H1 (cell line): Measurements from ENCODE around the gene GPR137. TPM values are rescaled to one million over a fixed set of nuclear protein-coding genes. Genes with fewer than 3 reads are reported as not detected.

Source experiments
- CTCF ChIA-PET: fragments of 300-600 bp; sonication (Branson Sonifier 250); formaldehyde crosslinking; loops from one replicate; lab custom pipeline; 2021; ENCODE audit not compliant: partially characterized antibody; lab: Charles Lee
- POLR2A ChIA-PET: fragments of 300-600 bp; sonication (Branson Sonifier 250); formaldehyde crosslinking; loops from one replicate; lab custom pipeline; 2021; ENCODE audit warnings: inconsistent platforms; ENCODE audit not compliant: partially characterized antibody; lab: Charles Lee
- DNase-seq, 2 experiments: peaks; one replicate each; pipeline versions ENCODE4 v3.0.0 to v3.0.0-alpha.2; 2010 to 2022; ENCODE audit warnings: low spot score in 2 of 2, low read depth in 1 of 2, mixed read lengths in 1 of 2
- FAIRE-seq: peaks from 2 replicates; lab custom pipeline; 2011; peaks lifted over from hg19 to GRCh38; lab: Jason Lieb, UNC
- H2AFZ ChIP-seq: 2 replicates; pipeline ENCODE4 v1.8.1; 2012; ENCODE audit warnings: low read length, inconsistent platforms
- H2AK5ac ChIP-seq: 2 replicates; pipeline ENCODE4 v1.6.1; 2013; ENCODE audit warnings: low read depth, low read length
- H2BK120ac ChIP-seq: replicated peaks from 2 replicates; pipeline ENCODE3; 2013; ENCODE audit warnings: low read depth, low read length, inconsistent platforms
- H2BK12ac ChIP-seq: 2 replicates; pipeline ENCODE4 v1.6.1; 2013; ENCODE audit warnings: low read depth, low read length
- H2BK15ac ChIP-seq: 2 replicates; pipeline ENCODE4 v1.6.1; 2013; ENCODE audit warnings: low read length
- H2BK20ac ChIP-seq: 2 replicates; pipeline ENCODE4 v1.6.1; 2013; ENCODE audit warnings: low read length
- H2BK5ac ChIP-seq: 2 replicates; pipeline ENCODE4 v1.6.1; 2013; ENCODE audit warnings: low read depth, low read length
- H3K14ac ChIP-seq: 2 replicates; pipeline ENCODE4 v1.6.1; 2013; ENCODE audit warnings: inconsistent platforms; ENCODE audit not compliant: insufficient read length
- H3K18ac ChIP-seq: 2 replicates; pipeline ENCODE4 v1.6.1; 2013; ENCODE audit warnings: low read length; ENCODE audit errors: extremely low read depth
- H3K23ac ChIP-seq: 2 replicates; pipeline ENCODE4 v1.6.1; 2013; ENCODE audit warnings: inconsistent platforms; ENCODE audit not compliant: insufficient read length
- H3K23me2 ChIP-seq: 2 replicates; pipeline ENCODE4 v1.6.1; 2013; ENCODE audit warnings: low read depth, low read length
- H3K27ac ChIP-seq: 2 replicates; pipeline ENCODE4 v1.6.1; 2011; ENCODE audit warnings: low read depth, low read length, inconsistent platforms
- H3K27me3 ChIP-seq, 4 experiments: replicated peaks in 1 of 4; 1 replicate in 1 of 4; 2 replicates in 3 of 4; pipeline versions ENCODE4 v1.6.1 to v1.8.1; 2011 to 2013; ENCODE audit warnings: low read length in 3 of 4, mild to moderate bottlenecking in 3 of 4, inconsistent platforms in 2 of 4, mixed read lengths in 2 of 4, moderate library complexity in 1 of 4; ENCODE audit not compliant: control insufficient read depth in 3 of 4, insufficient read depth in 3 of 4; ENCODE audit errors: extremely low read depth in 1 of 4
- H3K36me3 ChIP-seq, 4 experiments: 2 replicates each; pipeline versions ENCODE4 v1.6.1 to v1.8.1; 2011 to 2013; ENCODE audit warnings: mild to moderate bottlenecking in 4 of 4, low read length in 3 of 4, moderate library complexity in 2 of 4, control low read depth in 1 of 4, inconsistent platforms in 1 of 4; ENCODE audit not compliant: insufficient read depth in 4 of 4, control insufficient read depth in 2 of 4
- H3K4ac ChIP-seq: replicated peaks from 2 replicates; pipeline ENCODE3; 2013; ENCODE audit warnings: low read length, low read depth, mixed read lengths, inconsistent platforms; ENCODE audit not compliant: insufficient read length
- H3K4me1 ChIP-seq, 4 experiments: replicated peaks in 1 of 4; 1 replicate in 1 of 4; 2 replicates in 3 of 4; pipeline versions ENCODE4 v1.6.1 to v1.8.1; 2011 to 2013; ENCODE audit warnings: low read length in 3 of 4, inconsistent platforms in 2 of 4, mixed read lengths in 1 of 4; ENCODE audit not compliant: insufficient read depth in 4 of 4, control insufficient read depth in 3 of 4
- H3K4me2 ChIP-seq, 2 experiments: 2 replicates each; pipeline versions ENCODE4 v1.6.1 to v1.8.1; 2011 to 2013; ENCODE audit warnings: low read depth in 2 of 2, low read length in 2 of 2, control low read depth in 1 of 2, inconsistent platforms in 1 of 2, mild to moderate bottlenecking in 1 of 2; ENCODE audit not compliant: insufficient read depth in 1 of 2
- H3K4me3 ChIP-seq, 4 experiments: fragments of 200-600, 300-600 bp in 1 of 4; sonication (generic), shearing (Covaris generic), sonication (Bioruptor Twin) in 1 of 4; 2 replicates each; pipeline versions ENCODE4 v1.5.1 to v1.8.1; 2011 to 2016; ENCODE audit warnings: low read length in 4 of 4, low read depth in 3 of 4, control low read depth in 2 of 4, inconsistent platforms in 2 of 4, mild to moderate bottlenecking in 2 of 4, mixed read lengths in 1 of 4, moderate library complexity in 1 of 4; ENCODE audit not compliant: insufficient read depth in 2 of 4; ENCODE audit errors: extremely low read depth in 1 of 4
- H3K56ac ChIP-seq: replicated peaks from 2 replicates; pipeline ENCODE3; 2013; ENCODE audit warnings: low read depth, mild to moderate bottlenecking, mixed read lengths, low read length, inconsistent platforms; ENCODE audit not compliant: insufficient read length
- H3K79me1 ChIP-seq: 2 replicates; pipeline ENCODE4 v1.6.1; 2013; ENCODE audit warnings: low read depth, low read length, control low read depth
- H3K79me2 ChIP-seq, 2 experiments: 2 replicates each; pipeline versions ENCODE4 v1.6.1 to v1.8.1; 2012 to 2013; ENCODE audit warnings: low read length in 2 of 2, mild to moderate bottlenecking in 2 of 2, inconsistent platforms in 1 of 2; ENCODE audit not compliant: insufficient read depth in 2 of 2, control insufficient read depth in 1 of 2
- H3K9ac ChIP-seq, 4 experiments: replicated peaks in 1 of 4; 1 replicate in 1 of 4; 2 replicates in 3 of 4; pipeline versions ENCODE4 v1.6.1 to v1.8.1; 2011 to 2013; ENCODE audit warnings: low read depth in 3 of 4, low read length in 3 of 4, control low read depth in 2 of 4, mild to moderate bottlenecking in 2 of 4, moderate library complexity in 2 of 4, inconsistent platforms in 1 of 4; ENCODE audit errors: extremely low read depth in 1 of 4
- H3K9me3 ChIP-seq, 2 experiments: 2 replicates each; pipeline versions ENCODE4 v1.6.1 to v1.8.1; 2012 to 2013; ENCODE audit warnings: mild to moderate bottlenecking in 2 of 2, moderate library complexity in 2 of 2, control low read depth in 1 of 2, inconsistent platforms in 1 of 2, low read depth in 1 of 2, low read length in 1 of 2, mixed read lengths in 1 of 2; ENCODE audit not compliant: insufficient read depth in 2 of 2
- H4K20me1 ChIP-seq, 2 experiments: replicated peaks in 1 of 2; 2 replicates each; pipeline versions ENCODE3 to v1.8.1; 2011 to 2013; ENCODE audit warnings: inconsistent platforms in 2 of 2, low read length in 2 of 2, mild to moderate bottlenecking in 1 of 2; ENCODE audit not compliant: insufficient read depth in 2 of 2, control insufficient read depth in 1 of 2
- H4K5ac ChIP-seq: 2 replicates; pipeline ENCODE4 v1.6.1; 2013; ENCODE audit warnings: low read length, low read depth, mixed read lengths, inconsistent platforms; ENCODE audit not compliant: insufficient read length
- H4K8ac ChIP-seq: 2 replicates; pipeline ENCODE4 v1.8.0; 2013; ENCODE audit warnings: mild to moderate bottlenecking, moderate library complexity, low read length, inconsistent platforms; ENCODE audit not compliant: insufficient read depth; ENCODE audit errors: extremely low read depth
- H4K91ac ChIP-seq: replicated peaks from 2 replicates; pipeline ENCODE3; 2013; ENCODE audit warnings: low read length, mixed read lengths, inconsistent platforms; ENCODE audit not compliant: insufficient read length
- BCL11A ChIP-seq, 2 experiments: IDR thresholded peaks; one replicate each; pipeline ENCODE4 v1.6.1; 2011; ENCODE audit warnings: low read depth in 2 of 2, low read length in 2 of 2, mild to moderate bottlenecking in 2 of 2
- CEBPB ChIP-seq: IDR thresholded peaks from 2 replicates; pipeline ENCODE4 v1.6.1; 2012; ENCODE audit warnings: low read depth, low read length
- EZH2 ChIP-seq: fragments of 200-600 bp; sonication (generic); IDR thresholded peaks from 2 replicates; pipeline ENCODE4 v1.7.1; 2012; ENCODE audit warnings: low read depth, mild to moderate bottlenecking, moderate library complexity, low read length, inconsistent platforms; ENCODE audit not compliant: severe bottlenecking
- GTF2F1 ChIP-seq: IDR thresholded peaks from 2 replicates; pipeline ENCODE4 v1.6.1; 2012; ENCODE audit warnings: low read depth, low read length, improper control_type of control experiment, borderline replicate concordance
- JUND ChIP-seq: IDR thresholded peaks from 2 replicates; pipeline ENCODE4 v1.6.1; 2011; ENCODE audit warnings: mild to moderate bottlenecking, improper control_type of control experiment, low read length
- KDM5A ChIP-seq: fragments of 200-600 bp; IDR thresholded peaks from 2 replicates; pipeline ENCODE4 v1.7.1; 2012; ENCODE audit warnings: mild to moderate bottlenecking, low read length, inconsistent platforms, mixed read lengths
- RBBP5 ChIP-seq: IDR thresholded peaks from 2 replicates; pipeline ENCODE4 v1.7.1; 2012; ENCODE audit warnings: low read depth, mild to moderate bottlenecking, inconsistent platforms, low read length, moderate library complexity, borderline replicate concordance
- RXRA ChIP-seq: IDR thresholded peaks from 2 replicates; pipeline ENCODE4 v1.6.1; 2011; ENCODE audit warnings: low read depth, mild to moderate bottlenecking, low read length, moderate library complexity; ENCODE audit not compliant: insufficient read depth
- SIX5 ChIP-seq: IDR thresholded peaks from 2 replicates; pipeline ENCODE4 v1.6.1; 2011; ENCODE audit warnings: mild to moderate bottlenecking, low read depth, low read length
- SUZ12 ChIP-seq: fragments of 200-600 bp; sonication (generic); IDR thresholded peaks from 2 replicates; pipeline ENCODE4 v1.6.1; 2012; ENCODE audit warnings: mild to moderate bottlenecking, inconsistent platforms, low read length, moderate library complexity, mixed read lengths
- WGBS, 2 experiments: shearing (Covaris generic) in 1 of 2; methylation state at CpG; one replicate each; pipeline versions ENCODE4 v1.1.6 to v1.1.7; 2013 to 2015; ENCODE audit warnings: low lambda C conversion rate in 2 of 2, mixed read lengths in 2 of 2, inconsistent platforms in 1 of 2, low coverage in 1 of 2, missing lambda C conversion rate in 1 of 2; ENCODE audit not compliant: insufficient replicate concordance in 2 of 2, insufficient coverage in 1 of 2, insufficient read length in 1 of 2; ENCODE audit errors: extremely low coverage in 1 of 2, missing lambda C conversion rate in 1 of 2; 5-methylcytosine and 5-hydroxymethylcytosine counted together
- polyA plus RNA-seq, 7 experiments: library from polyadenylated mRNA; depleted of rRNA in 3 of 7; stranded (reverse) in 5 of 7; unstranded in 2 of 7; fragments of >200 nt in 5 of 7; fragments of 200-250 nt in 2 of 7; gene quantifications; 1 replicate in 5 of 7; 2 replicates in 1 of 7; 4 replicates in 1 of 7; pipeline versions ENCODE4 v1.2.1 to v1.2.3, GENCODE V29; 2011 to 2013; ENCODE audit warnings: missing spikeins in 2 of 7, mixed read lengths in 2 of 7
- total RNA-seq: library from RNA; stranded (reverse); fragmentation: NEBNext Ultra II Directional; extraction: Animal tissue kit (Norgen Biotek cat#: 25700); gene quantifications from 2 replicates; pipeline ENCODE4 v1.2.1, GENCODE V29; 2021
- TF ChIP-seq, protein P1 (sequence below): IDR thresholded peaks from 2 replicates; pipeline ENCODE4 v1.6.1; 2011; ENCODE audit warnings: low read depth, mild to moderate bottlenecking, low read length; ENCODE audit not compliant: insufficient read depth

Gene GPR137
- total and polyA plus RNA-seq, 2 of the 8 experiments (the other 6 are each of a cell fraction or from before 2014, with no cell fraction given): 36.2 to 37.8 TPM

GRCh38 chr11:64324692-64325469 is 39.2 kb downstream of the GPR137 start:
- CTCF ChIA-PET: interaction anchor here (0.6 to 37.6 kb wide), 10 partner anchors 11 to 233 kb away, joined by 3 to 614 read pairs (median 4); partner anchors contain the start of genes CATSPERZ, CCDC88B, ESRRA and PRDX5
- H2AK5ac ChIP-seq: 0 out of 2 replicates have a peak overlapping the region, but pooled peaks have one; percentile 65
- WGBS, 2 experiments: 85% methylated on average over 11 of the region's 11 CpGs; no CpG with 5 or more reads in 1 of the 2 experiments
- peak overlapping the region in 1 of 2 experiments; percentile 10; a peak in 1 of 4 replicates for H3K4me2 ChIP-seq
- no peak overlapping the region for H4K91ac ChIP-seq
- H4K8ac ChIP-seq: no peak overlapping the region
- H2BK20ac ChIP-seq: no peak overlapping the region
- H3K4me3 ChIP-seq: no peak overlapping the region; a peak in 2 of 8 replicates
- no peak overlapping the region for H3K56ac ChIP-seq
- H2BK5ac ChIP-seq: peak overlapping the region; percentile 75
- H3K23me2 ChIP-seq: no peaks in the 10 kb centered on the region
- H3K27ac ChIP-seq: peak overlapping the region; percentile 45; the same call in 1 of the 2 replicates
- H3K79me1 ChIP-seq: no peaks in the 10 kb centered on the region
- no peak overlapping the region for H2AFZ ChIP-seq
- H3K9ac ChIP-seq: peak overlapping the region in 1 of 4 experiments; percentile 38; a peak in 1 of 7 replicates
- H4K20me1 ChIP-seq: peaks cover 0 to 3% of the 10 kb centered on the region in 2 experiments
- POLR2A ChIA-PET: interaction anchor here (0.6 to 2.0 kb wide), 5 partner anchors 8 to 129 kb away, joined by 3 to 7 read pairs (median 4); partner anchors contain the start of genes CCDC88B, PRDX5 and TRMT112
- no peak for FAIRE-seq
- no peak for DNase-seq
- H2BK120ac ChIP-seq: no peak overlapping the region
- H3K23ac ChIP-seq: no peak overlapping the region
- no peak overlapping the region for H3K4ac ChIP-seq
- H2BK15ac ChIP-seq: no peak overlapping the region
- no peak overlapping the region for H2BK12ac ChIP-seq
- no peaks in the 10 kb centered on the region for H3K27me3 ChIP-seq
- H3K14ac ChIP-seq: no peak overlapping the region
- H3K18ac ChIP-seq: peak overlapping the region; percentile 43; the same call in 1 of the 2 replicates
- H4K5ac ChIP-seq: no peak overlapping the region
- peaks cover 0 to 10% (median 4%) of the 10 kb centered on the region in 4 experiments; a peak in 4 of 7 replicates for H3K4me1 ChIP-seq
- H3K79me2 ChIP-seq: no peaks in the 10 kb centered on the region
- H3K9me3 ChIP-seq: no peaks in the 10 kb centered on the region
- H3K36me3 ChIP-seq: peaks cover 0 to 16% (median 3%) of the 10 kb centered on the region in 4 experiments; a peak in 5 of 8 replicates
- no peak for TF ChIP-seq CEBPB
- no peak for TF ChIP-seq RXRA
- TF ChIP-seq SUZ12: no peak
- no peak for TF ChIP-seq SIX5
- no peak for TF ChIP-seq RBBP5
- TF ChIP-seq BCL11A (IDR thresholded peaks at IDR 0.05; ENCODE audit: low read depth in 2 of 2, low read length in 2 of 2): no peak
- no peak for TF ChIP-seq JUND
- TF ChIP-seq EZH2: no peak
- TF ChIP-seq GTF2F1: no peak
- no peak for TF ChIP-seq KDM5A
- TF ChIP-seq, protein P1, sequence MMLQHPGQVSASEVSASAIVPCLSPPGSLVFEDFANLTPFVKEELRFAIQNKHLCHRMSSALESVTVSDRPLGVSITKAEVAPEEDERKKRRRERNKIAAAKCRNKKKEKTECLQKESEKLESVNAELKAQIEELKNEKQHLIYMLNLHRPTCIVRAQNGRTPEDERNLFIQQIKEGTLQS: no peak
